ENCODE data around the gene PGAM5. TPM values are rescaled to one million over a fixed set of nuclear protein-coding genes. Genes with fewer than 3 reads are reported as not detected.

Gene PGAM5
- total and polyA plus RNA-seq, 2 of the 13 experiments (the other 11 are each of a cell fraction or from before 2014, with no cell fraction given): 18.0 to 77.9 TPM

DNA sequence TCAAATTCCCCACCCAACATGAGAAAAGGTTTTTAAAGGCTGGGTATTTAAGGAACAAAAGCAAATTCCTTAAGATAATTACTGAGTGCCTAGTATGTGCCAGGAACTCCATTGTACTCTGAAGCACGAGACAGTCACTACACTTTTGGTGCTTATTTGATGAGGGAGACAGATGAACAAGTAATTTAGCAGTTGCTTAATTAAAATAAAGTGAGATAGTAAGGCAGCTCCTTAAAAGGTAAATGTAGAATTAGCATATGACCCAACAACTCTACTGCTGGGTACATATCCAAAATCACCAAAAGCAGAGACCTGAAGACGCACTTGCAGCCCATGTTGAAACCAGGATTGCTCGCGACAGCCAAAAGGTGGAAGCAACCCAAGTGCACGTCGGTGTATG, 44.8 kb upstream of the PGAM5 start:
- no peaks in the 10 kb centered on the region for H3K27me3 ChIP-seq (ENCODE audit: control insufficient read depth in 1 of 2, insufficient read depth in 2 of 2, low read length in 2 of 2)
- no peak overlapping the region for H3K9ac ChIP-seq (ENCODE audit: insufficient read depth, low read depth, low read length)
- FAIRE-seq: no peak
- in situ Hi-C loops (cut with HindIII; ENCODE audit: extremely low pct_ligation_motif_present, low pct_unique_long_range_greater_than_20kb): no loop called here
- intact Hi-C loops (cut with micrococcal nuclease; ENCODE audit: unreplicated experiment): no loop called here
- H3K4me1 ChIP-seq (ENCODE audit: insufficient read depth, low read length): no peaks in the 10 kb centered on the region
- H3K4me3 ChIP-seq (replicated peaks in 1 of 3; ENCODE audit: insufficient read depth in 1 of 3, low read depth in 2 of 3, low read length in 3 of 3): no peak overlapping the region
- H3K27ac ChIP-seq (ENCODE audit: extremely low read length, insufficient read depth, low read length): no peak overlapping the region
- no peak overlapping the region for H3K4me2 ChIP-seq (ENCODE audit: low read depth, low read length)
- no peak overlapping the region for H2AFZ ChIP-seq (ENCODE audit: low read length)
- no peaks in the 10 kb centered on the region for H3K9me3 ChIP-seq (ENCODE audit: low read length)
- H3K36me3 ChIP-seq (replicated peaks in 1 of 2; ENCODE audit: control insufficient read depth in 1 of 2, insufficient read depth in 2 of 2, low read length in 2 of 2): peaks cover 38 to 83% of the 10 kb centered on the region in 2 experiments; a peak in 4 of 5 replicates
- ChIA-PET POLR2A (no interaction called here), CTCF (ENCODE audit: low intra/inter-chr PET ratio, low total read pairs) (no interaction called here)
- no TSS peak for BruUV-seq (replicated peaks)
- no peaks in the 10 kb centered on the region for H4K20me1 ChIP-seq (ENCODE audit: insufficient read depth, low read length)
- no peak for TF ChIP-seq HDAC1 (CRISPR knock-in tag; IDR thresholded peaks at IDR 0.05)
- TF ChIP-seq KLF6 (CRISPR knock-in tag; IDR thresholded peaks at IDR 0.05): no peak
- no peak for TF ChIP-seq SP4 (CRISPR knock-in tag; IDR thresholded peaks at IDR 0.05)
- TF ChIP-seq SCMH1 (CRISPR knock-in tag; IDR thresholded peaks at IDR 0.05; ENCODE audit: borderline replicate concordance): no peak
- TF ChIP-seq RFX5 (IDR thresholded peaks at IDR 0.05; ENCODE audit: low read depth, low read length): no peak
- no peak for TF ChIP-seq SP5 (CRISPR knock-in tag; IDR thresholded peaks at IDR 0.05; ENCODE audit: borderline replicate concordance, low read depth)
- no peak for TF ChIP-seq SMAD1 (CRISPR knock-in tag; IDR thresholded peaks at IDR 0.05; ENCODE audit: borderline replicate concordance, low read depth)
- no peak for TF ChIP-seq ZNF570 (CRISPR knock-in tag; IDR thresholded peaks at IDR 0.05; ENCODE audit: borderline replicate concordance)
- TF ChIP-seq ZNF333 (CRISPR knock-in tag; IDR thresholded peaks at IDR 0.05; ENCODE audit: borderline replicate concordance): no peak
- TF ChIP-seq ZNF382 (CRISPR knock-in tag; IDR thresholded peaks at IDR 0.05; ENCODE audit: borderline replicate concordance): no peak
- no peak for TF ChIP-seq NFE2L1 (CRISPR knock-in tag; IDR thresholded peaks at IDR 0.05; ENCODE audit: borderline replicate concordance)
- no peak for TF ChIP-seq HOXD1 (CRISPR knock-in tag; IDR thresholded peaks at IDR 0.05)
- TF ChIP-seq, protein P1, sequence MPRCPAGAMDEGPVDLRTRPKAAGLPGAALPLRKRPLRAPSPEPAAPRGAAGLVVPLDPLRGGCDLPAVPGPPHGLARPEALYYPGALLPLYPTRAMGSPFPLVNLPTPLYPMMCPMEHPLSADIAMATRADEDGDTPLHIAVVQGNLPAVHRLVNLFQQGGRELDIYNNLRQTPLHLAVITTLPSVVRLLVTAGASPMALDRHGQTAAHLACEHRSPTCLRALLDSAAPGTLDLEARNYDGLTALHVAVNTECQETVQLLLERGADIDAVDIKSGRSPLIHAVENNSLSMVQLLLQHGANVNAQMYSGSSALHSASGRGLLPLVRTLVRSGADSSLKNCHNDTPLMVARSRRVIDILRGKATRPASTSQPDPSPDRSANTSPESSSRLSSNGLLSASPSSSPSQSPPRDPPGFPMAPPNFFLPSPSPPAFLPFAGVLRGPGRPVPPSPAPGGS (CRISPR knock-in tag; IDR thresholded peaks at IDR 0.05): no peak
- WGBS (ENCODE audit: low lambda C conversion rate): over 99% methylated on average over 6 of the region's 6 CpGs
- ATAC-seq: no peak
- H3K79me2 ChIP-seq (ENCODE audit: insufficient read depth, low read length): no peaks in the 10 kb centered on the region
- DNase-seq (ENCODE audit: low spot score): no peak
